GM21526 (cell line): ENCODE data around the gene TRIM64C.
"Not testable (repeated sequence)": the region's sequence is repeated elsewhere in the genome, so short reads cannot be mapped to it uniquely, and the experiment has no call there.

ENCODE experiments used
- ATAC-seq: cut with Tn5 transposase; IDR thresholded peaks from one replicate; pipeline ENCODE4 v1.9.1; 2021; ENCODE audit warnings: moderate library complexity; ENCODE audit not compliant: unreplicated experiment, low FRiP score

The TRIM64C gene, protein sequence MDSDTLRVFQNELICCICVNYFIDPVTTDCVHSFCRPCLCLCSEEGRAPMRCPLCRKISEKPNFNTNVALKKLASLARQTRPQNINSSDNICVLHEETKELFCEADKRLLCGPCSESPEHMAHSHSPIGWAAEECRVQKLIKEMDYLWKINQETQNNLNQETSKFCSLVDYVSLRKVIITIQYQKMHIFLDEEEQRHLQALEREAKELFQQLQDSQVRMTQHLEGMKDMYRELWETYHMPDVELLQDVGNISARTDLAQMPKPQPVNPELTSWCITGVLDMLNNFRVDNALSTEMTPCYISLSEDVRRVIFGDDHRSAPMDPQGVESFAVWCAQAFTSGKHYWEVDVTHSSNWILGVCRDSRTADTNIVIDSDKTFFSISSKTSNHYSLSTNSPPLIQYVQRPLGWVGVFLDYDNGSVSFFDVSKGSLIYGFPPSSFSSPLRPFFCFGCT

DNA sequence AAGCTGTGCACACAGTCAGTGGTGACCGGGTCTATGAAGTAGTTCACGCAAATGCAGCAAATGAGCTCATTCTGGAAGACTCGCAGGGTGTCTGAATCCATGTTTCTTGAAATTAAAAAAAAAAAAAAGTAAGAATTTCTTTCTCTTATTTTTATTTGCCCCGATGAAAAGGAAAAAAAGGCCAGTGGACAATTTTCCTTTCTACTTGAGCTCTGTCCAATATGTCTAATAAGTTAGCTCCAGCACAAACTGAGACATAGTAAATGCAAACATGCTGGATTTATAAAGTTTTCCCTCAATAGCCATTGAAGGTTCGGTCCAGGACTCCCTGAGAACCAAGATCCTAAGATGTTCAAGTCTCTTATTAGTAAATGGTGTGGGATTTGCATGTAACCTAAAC is at the start of gene TRIM64C:
Gene TRIM64C, minus strand, starts transcription at position 101 of the 400 bp plus-strand sequence. Its CDS starts 0 bp downstream, at position 101.
- ATAC-seq = not testable (repeated sequence)

DNA sequence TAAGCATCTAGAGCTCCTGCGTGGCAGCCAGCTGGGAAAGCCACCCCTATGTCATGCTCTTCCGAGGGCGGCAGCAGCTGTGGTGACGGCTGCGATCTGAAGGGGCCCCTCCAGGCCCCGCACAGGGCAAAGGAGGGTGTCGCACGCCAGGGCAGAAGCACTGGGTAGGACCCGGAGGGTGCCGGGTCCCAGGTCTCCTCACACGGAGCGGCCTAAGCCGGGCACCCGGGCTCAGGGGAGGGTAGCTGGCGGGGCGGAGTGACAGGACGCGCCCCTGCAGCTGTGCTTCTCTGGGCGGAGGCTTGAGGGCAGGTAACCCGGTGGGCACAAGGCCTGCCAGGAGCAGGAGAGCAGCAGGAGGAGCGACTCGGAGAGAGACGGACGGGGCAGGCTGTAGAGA is 43.4 kb upstream of the TRIM64C start:
- ATAC-seq = not testable (repeated sequence)

DNA sequence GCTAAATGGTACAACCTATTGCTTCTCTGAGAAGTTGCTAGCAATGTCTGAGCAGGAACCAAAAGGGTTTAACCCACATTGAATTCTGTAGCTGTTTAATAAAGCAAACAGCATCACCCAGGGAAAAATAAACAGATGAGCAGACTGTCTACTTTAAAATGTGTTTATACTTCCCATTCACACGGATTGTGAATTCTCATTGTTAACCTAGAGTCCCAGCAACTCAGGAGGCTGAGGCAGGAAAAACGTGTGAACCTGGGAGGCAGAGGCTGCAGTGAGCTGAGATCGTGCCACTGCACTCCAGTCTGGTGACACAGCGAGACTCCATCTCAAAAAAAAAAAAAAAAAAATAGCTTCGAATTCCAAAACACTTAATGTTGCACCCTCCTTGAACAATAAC is 11.0 kb upstream of the TRIM64C start:
- ATAC-seq = not testable (repeated sequence)

DNA sequence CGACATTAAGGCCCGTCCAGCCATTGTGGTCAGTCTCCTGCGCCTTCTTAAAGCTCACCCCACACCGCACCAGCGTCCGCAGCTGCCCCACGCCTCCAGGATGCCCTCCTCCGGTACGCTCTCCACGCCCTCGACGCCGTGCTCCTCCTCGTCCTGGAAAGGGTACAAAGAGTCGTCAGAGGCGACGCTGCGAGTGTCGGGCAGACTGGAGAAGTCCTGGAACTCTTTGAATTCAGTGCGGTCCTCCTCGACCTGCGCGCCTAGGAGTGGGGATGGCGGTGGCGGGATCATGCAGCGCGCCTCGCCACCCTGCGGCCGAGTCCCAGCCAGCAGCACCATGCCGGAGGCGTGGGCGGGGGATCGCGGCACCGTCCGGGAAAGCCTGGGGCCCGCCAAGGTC is 9.1 kb downstream of the TRIM64C start:
- ATAC-seq = not testable (repeated sequence)

DNA sequence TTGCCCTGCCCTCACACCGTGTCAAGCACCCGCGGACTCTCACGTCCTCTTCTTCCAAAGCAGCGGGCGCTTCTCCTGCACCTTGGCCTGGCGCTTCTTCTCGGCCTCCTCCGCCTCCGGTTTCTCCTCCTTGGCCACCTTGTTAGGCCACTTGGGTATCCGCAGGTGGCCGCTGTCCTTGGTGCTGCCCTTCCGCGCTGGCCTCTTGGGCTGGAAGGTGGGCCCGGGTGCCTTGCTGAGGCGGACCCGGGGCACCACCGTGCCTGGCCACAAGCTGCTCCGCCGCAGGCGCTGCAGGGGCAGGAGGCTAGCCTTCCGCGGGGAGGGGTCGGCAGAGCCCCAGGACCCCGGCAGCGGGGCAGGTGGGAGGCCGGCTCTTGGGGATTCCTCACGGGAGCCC is 10.7 kb downstream of the TRIM64C start:
- ATAC-seq = not testable (repeated sequence)

DNA sequence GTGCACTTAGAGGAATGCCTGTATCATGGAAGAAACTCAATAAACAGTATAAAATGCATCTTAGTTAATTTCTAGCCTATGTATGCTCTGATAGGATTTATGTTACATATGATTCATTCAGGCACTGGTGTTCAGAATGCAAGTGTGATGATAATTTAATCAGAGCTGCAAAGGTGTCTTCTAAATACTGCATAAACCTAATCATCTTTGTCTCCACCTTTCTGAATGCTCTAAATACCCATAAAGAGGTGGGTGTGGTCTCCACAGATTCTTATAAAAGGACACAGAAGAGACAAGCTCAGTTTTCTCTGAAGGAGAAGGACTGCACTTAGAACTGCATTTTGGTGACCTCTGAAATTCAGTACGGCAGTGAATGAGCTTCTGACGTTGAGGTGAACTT is 30.4 kb downstream of the TRIM64C start, which contains the start of gene TRIM49B:
Gene TRIM49B, plus strand, starts transcription at position 301 of the 400 bp plus-strand sequence. CDS start 2,777 bp downstream, outside the sequence.
- not testable (repeated sequence) for ATAC-seq
